NT2/D1 (cell line): ENCODE results near the gene CAV3.

Experiments used
- SUZ12 ChIP-seq: IDR thresholded peaks from 2 replicates; pipeline ENCODE4 v1.6.1; 2011; ENCODE audit not compliant: insufficient read length, insufficient read depth; ENCODE audit errors: extremely low read depth
- YY1 ChIP-seq: IDR thresholded peaks from 2 replicates; pipeline ENCODE4 v1.6.1; 2011; ENCODE audit not compliant: insufficient read length, insufficient read depth
- ZNF274 ChIP-seq: IDR thresholded peaks from 2 replicates; pipeline ENCODE4 v1.6.1; 2011; ENCODE audit warnings: mild to moderate bottlenecking, low read depth, low read length

GRCh38 chr3:8746780-8747345 lies 13.3 kb downstream of the CAV3 start:
- TF ChIP-seq SUZ12 (no peak), ZNF274 (no peak), YY1 (no peak)
